CD4-positive, alpha-beta T cell treated with Interleukin-12 subunit alpha and Interleukin-12 subunit beta, for 1 hour (primary cell): Measurements from ENCODE around the gene ALG14.
"Not testable (repeated sequence)": the region's sequence is repeated elsewhere in the genome, so short reads cannot be mapped to it uniquely, and the experiment has no call there.

Source experiments
- DNase-seq: peaks from one replicate; pipeline ENCODE4 v3.0.0-alpha.2; 2020

ALG14 gene

GRCh38 chr1:95086949-95087533 lies 14.3 kb upstream of the ALG14 start:
- no peak for DNase-seq

DNA sequence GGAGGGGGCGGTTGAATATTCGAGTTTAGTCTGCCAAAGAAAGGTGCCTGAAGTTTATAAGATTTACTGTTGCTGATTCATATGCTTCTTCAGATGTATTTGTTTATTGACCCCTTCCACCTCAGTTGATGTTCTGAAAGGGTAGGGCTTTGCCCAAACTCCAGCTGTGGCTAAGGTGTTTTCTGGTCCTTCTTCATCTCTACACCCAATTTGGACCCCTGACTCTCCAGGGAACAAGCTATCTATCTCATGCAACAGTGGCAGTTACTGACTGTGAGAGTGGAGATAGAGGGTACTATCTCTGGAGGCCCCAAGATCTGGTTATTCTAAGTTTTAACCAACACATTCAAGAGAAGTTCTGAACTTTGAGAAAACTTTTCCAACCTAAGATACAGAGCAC lies 12.6 kb upstream of the ALG14 start:
- DNase-seq = no peak

DNA sequence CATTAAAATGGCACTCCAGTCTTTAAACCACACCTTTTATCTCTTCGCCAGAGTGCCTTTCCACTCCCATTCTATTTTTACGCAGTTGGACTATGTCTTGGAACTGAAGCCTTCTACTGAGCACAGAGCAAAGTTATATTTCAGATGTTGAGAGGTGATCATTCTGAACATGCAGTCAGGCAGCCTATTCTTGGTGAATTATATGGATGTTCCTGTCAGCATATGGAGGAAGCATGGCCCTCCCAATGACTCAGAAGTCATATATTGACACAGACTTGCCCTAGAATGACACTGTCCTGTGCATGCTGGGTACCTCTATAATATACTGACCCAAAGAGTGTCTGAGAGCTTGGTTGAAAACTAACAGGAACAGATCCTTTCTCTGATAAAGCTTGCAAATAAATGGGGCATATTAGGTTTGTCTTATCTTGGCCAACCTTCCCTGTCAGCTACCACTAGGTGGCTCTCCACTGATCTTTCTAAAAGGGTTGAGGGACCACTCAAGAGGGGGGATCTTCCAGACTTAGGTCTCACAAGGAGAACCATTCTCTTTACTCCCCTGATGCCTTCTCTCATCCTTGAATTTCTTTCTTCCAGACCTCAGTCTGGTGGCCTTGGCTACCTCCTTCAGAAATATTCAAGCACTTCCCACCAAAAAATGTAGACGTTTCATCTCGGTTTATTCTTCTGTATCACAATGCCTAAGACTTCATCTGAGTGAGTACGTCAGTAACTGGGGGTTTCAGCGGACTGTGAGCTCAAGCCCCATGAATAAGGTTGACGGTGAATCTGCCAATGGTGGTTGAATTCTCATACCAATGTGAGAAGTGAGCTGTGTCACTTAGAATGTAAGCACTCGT lies 11.8 kb upstream of the ALG14 start:
- peak; percentile 45 for DNase-seq

DNA sequence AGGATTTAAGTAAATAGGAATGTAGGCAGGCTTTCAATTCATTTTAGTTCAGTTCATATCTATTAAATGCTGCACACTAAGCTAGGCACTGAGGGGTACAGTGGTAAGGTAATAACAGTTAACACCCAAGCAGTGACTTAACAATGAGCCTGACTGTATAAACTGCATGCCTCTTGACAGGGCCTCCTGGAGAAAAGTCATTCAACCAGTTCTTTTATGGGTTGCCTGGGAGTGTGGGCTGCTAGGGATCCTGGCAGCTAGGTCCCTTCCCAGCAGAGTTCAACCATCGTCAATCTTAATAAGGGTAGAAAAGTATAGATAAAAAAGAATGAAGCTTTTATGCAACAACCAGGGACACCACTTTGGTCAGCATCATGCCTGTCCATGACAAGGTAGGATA lies 8.1 kb upstream of the ALG14 start:
- DNase-seq = no peak

DNA sequence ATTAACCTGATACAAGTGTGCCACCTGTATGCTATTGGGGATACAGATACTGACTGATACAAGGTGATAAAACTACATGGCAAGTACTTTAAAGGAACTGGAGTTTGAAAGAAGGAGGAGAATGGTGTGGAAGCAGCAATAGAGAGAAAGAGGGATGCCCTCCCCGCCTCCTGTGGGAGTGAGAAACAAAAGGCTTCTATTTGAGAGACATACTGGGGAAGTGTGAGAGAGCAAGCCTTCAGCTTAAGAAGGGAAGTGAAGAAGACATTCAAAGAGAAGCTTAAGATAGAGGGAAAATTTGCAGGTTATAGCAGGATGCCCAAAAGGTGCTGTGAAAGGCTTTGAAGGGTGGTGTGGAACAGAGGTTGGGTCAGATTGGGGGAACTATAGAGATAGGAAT lies 7.7 kb upstream of the ALG14 start:
- no peak for DNase-seq

DNA sequence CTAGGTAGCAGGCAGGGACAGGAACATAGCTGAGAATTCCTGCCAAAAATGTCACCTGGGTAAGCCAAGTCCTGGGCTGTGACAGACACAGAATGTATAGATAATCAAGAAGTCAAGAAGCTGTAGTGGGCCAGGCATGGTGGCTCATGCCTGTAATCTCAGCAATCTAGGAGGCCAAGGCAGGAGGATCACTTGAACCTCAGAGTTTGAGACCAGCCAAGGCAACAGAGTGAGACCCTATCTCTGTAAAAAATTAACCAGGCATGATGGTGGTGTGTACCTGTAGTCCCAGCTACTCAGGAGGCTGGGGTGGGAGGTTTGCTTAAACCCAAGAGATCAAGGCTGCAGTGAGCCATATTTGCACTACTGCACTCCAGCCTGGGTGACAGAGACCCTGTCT lies 3.3 kb upstream of the ALG14 start:
- no peak for DNase-seq

- DNase-seq = no peak
These were observed 695 bp upstream of the ALG14 start for GRCh38 chr1:95073446-95073845.

- DNase-seq = no peak
These were observed 634 bp downstream of the ALG14 start for GRCh38 chr1:95072117-95072516.

GRCh38 chr1:95071539-95071938 lies 1.2 kb downstream of the ALG14 start:
- DNase-seq = no peak

DNA sequence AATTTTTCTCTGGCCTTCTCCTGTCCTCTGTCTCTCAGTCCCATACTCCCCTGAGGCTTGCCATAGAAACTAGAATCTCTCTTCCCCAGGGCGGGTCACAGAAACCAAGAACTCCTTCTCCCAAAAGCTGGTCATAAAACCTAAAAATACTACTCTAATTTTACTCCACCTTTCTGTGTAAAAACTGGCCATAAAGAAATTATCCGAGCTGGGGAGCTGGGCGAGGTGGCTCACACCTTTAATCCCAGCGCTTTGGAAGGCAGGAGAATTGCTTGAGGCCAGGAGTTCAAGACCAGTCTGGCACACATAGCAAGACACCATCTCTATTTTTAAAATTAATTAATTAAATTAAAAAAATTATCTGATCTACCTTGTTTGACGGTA lies 3.0 kb downstream of the ALG14 start:
- no peak for DNase-seq

- no peak for DNase-seq
These were observed 3.6 kb downstream of the ALG14 start for GRCh38 chr1:95068956-95069709.

GRCh38 chr1:95067568-95067967 lies 5.2 kb downstream of the ALG14 start:
- DNase-seq = no peak

- no peak for DNase-seq
These were observed 5.7 kb downstream of the ALG14 start for GRCh38 chr1:95067062-95067461.

DNA sequence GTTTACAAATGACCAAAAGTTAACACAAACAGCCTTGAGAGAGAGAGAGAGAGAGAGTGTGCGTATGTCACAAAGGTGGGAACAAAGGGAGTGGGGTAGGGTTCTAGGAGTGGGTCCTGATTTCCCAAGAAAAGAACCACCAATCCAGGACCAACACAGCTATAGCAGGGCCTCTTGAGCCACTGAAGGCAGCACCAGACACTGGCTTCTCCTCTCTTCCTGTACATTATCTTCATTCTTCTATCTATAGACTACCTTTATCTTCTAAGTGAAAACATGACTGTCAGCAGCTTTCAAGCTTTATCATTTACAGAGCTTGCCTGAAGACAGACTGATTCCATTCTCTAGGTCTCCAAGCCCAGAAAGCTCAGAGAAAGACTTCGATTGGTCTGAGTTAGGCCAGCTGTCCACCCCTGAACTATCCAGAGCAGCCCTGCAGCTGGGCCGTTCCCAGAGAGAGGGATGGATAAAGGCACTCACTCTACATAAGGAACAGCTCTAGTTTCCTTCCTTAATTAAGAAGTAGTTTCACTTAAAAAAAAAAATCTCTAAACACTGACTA lies 11.2 kb downstream of the ALG14 start:
- no peak for DNase-seq

GRCh38 chr1:95058974-95059373 lies 13.8 kb downstream of the ALG14 start:
- no peak for DNase-seq

DNA sequence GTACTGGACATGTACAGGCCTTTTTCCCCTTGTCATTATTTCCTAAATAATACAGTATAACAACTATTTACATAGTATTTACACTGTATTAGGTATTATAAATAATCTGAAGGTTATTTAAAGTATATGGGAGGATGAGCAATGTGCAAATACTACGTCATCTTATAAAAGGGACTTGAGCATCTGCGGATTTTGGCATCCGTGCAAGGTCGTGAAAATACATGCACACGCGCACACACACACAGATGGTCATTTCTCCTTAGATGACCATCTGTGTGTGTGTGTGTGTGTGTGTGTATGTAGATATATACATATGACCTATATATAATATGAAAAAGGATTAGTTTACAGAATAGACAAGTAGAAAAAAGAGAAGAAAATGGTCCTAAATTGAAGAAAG lies 15.4 kb downstream of the ALG14 start:
- no peak for DNase-seq

DNA sequence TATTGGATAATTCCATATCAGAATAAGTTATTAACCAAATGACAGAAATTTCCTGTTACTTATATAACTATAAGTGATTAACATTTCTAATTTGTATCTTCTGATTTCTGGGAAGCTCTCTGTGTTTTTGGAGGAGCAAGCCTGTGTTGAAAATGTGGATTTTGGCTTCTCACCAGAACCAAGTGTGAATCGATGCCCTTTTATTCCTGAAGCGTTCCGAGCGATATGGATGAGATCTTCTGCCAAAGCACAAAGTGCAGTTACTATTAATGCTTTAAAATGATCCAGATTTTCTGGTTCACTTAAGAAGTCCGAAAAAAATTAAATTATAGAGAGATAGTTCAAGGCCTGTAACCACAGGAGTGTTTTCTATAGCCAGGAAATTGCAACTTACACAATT lies 22.8 kb downstream of the ALG14 start:
- DNase-seq = no peak

DNA sequence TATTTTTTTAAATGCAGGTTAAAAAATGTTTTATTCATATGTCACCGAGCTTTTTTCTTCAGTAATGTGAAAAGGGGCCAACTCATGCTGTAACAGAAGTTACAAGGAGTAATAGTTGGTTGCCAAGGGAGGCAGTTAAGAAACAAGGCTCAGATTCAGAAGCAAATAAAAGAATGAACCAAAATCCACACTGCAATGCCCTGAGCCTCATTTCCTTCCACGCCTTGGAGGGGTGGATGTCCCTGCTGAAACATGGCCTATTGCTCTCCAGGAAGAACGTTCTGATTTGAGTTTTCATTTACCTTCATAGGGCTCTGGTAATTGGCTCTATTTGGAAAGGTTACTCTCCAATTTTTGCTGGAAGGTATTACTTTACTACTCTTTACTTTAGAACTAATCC lies 24.4 kb downstream of the ALG14 start:
- DNase-seq = no peak

- DNase-seq = not testable (repeated sequence)
These were observed 25.1 kb downstream of the ALG14 start for GRCh38 chr1:95047624-95048023.

DNA sequence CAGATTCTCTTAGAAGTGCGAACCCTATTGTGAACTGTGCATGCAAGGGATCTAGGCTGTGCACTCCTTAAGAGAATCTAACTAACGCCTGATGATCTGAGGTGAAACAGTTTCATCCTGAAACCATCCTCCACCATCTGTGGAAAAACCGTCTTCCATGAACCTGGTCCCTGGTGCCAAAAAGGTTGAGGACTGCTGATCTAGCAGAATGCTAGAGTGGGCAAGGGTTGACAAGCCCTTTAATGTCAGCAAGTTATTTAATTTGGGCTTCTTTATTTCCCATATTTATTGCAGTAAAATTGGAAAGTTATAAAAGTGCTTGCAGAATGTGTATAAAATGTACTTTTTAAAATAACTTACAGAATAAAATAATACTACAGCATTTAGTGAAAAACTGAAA lies 26.4 kb downstream of the ALG14 start:
- DNase-seq = no peak

DNA sequence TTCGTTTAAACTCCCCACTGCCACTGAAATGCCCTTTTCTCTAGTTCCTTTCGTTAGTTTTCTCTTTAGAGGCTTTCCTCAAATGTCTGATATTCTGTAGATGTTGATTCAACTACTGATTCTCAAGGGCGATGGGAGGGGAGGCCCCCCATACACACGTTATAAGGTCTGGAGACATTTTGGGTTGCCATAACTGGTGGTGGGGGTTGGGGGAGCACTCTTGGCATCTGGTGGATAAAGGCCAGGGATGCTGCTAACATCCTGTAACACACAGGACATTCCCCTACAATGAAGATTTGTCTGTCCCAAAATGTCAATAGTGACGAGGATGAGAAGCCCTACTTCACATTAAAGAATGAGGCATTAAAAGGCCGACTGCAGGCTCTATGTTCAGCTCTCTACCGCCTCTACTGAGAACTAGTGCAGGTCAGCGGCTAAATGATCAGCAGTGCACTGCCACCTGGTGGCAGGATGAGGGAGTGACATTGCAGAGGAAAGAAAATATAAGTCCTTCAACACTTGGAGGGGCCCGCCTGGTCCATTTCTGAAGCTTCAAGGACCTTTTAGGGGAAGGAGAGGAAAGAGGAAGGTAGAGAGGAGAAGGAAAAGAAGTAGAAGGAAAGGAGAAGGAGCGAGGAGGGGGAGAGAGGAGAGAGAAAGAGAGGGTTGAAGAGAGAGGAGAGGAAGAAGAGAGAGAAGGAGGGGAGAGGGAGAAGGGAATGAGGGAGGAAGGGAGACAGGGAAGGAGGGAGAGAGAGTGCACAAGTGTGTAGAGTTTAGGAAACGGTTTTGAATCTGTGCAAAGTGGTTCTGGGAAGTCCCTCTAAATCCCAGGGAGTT lies 29.4 kb downstream of the ALG14 start:
- DNase-seq = peak; percentile 78

GRCh38 chr1:95042286-95042685 lies 30.5 kb downstream of the ALG14 start:
- DNase-seq = no peak
